Stimulated activated CD4-positive, alpha-beta T cell treated with anti-CD3 and anti-CD28 coated beads, Interleukin-2, amount 100 ng/mL, for 4 hours (primary cell): ENCODE measurements around the gene APBA3.

Experiments
- DNase-seq: peaks from one replicate; pipeline ENCODE4 v3.0.0-alpha.2; 2020; ENCODE audit warnings: low read depth

The APBA3 gene

GRCh38 chr19:3788996-3789778 lies 27.7 kb upstream of the APBA3 start:
- no peak for DNase-seq

- DNase-seq = peak; percentile 41
Observed at GRCh38 chr19:3785938-3786824, 24.7 kb upstream of the APBA3 start, which contains the start of gene MATK. MATK (minus strand) TSS chr19:3786381; CDS start chr19:3785135, 1,246 bp downstream.

GRCh38 chr19:3785451-3785937 lies 24.0 kb upstream of the APBA3 start:
- DNase-seq = peak; percentile 61

- no peak for DNase-seq
Observed at GRCh38 chr19:3784607-3785450, 23.3 kb upstream of the APBA3 start.

- DNase-seq = peak; percentile 25
Observed at GRCh38 chr19:3783660-3784584, 22.4 kb upstream of the APBA3 start.

- no peak for DNase-seq
Observed at GRCh38 chr19:3782903-3783302, 21.4 kb upstream of the APBA3 start.

- DNase-seq = no peak
Observed at GRCh38 chr19:3782330-3782729, 20.8 kb upstream of the APBA3 start.

GRCh38 chr19:3781603-3782002 lies 20.1 kb upstream of the APBA3 start:
- no peak for DNase-seq

- DNase-seq = no peak
Observed at GRCh38 chr19:3780786-3781304, 19.4 kb upstream of the APBA3 start.

- no peak for DNase-seq
Observed at GRCh38 chr19:3778899-3779723, 17.6 kb upstream of the APBA3 start.

GRCh38 chr19:3778104-3778867 lies 16.8 kb upstream of the APBA3 start:
- no peak for DNase-seq

- DNase-seq = no peak
Observed at GRCh38 chr19:3776479-3777040, 15.1 kb upstream of the APBA3 start.

- DNase-seq = no peak
Observed at GRCh38 chr19:3775831-3776230, 14.3 kb upstream of the APBA3 start.

- no peak for DNase-seq
Observed at GRCh38 chr19:3775374-3775711, 13.9 kb upstream of the APBA3 start.

- DNase-seq = no peak
Observed at GRCh38 chr19:3774621-3775373, 13.3 kb upstream of the APBA3 start.

GRCh38 chr19:3773814-3774515 lies 12.5 kb upstream of the APBA3 start:
- DNase-seq = no peak

- DNase-seq = no peak
Observed at GRCh38 chr19:3771906-3772455, 10.5 kb upstream of the APBA3 start, which contains the start of gene RAX2. RAX2 (minus strand) TSS chr19:3772228; CDS start chr19:3771742, 486 bp downstream.
